CD4-positive, alpha-beta memory T cell (primary cell): Measurements from ENCODE around the gene FGF19. TPM values are rescaled to one million over a fixed set of nuclear protein-coding genes. Genes with fewer than 3 reads are reported as not detected.

ENCODE experiments used
- CTCF ChIA-PET: fragments of 350-600 bp; sonication (Branson Sonifier 250); formaldehyde crosslinking; loops from one replicate; lab custom pipeline; 2021; ENCODE audit warnings: inconsistent platforms; ENCODE audit not compliant: partially characterized antibody; lab: Charles Lee
- POLR2A ChIA-PET: fragments of 350-600 bp; sonication (Branson Sonifier 250); formaldehyde crosslinking; loops from one replicate; lab custom pipeline; 2021; ENCODE audit not compliant: partially characterized antibody; lab: Charles Lee
- DNase-seq, 5 donors: peaks; one replicate each; pipeline versions ENCODE4 v3.0.0 to v3.0.0-alpha.2; 2020 to 2022; ENCODE audit warnings: mixed read lengths in 1 of 5
- H3K27ac ChIP-seq: one replicate; pipeline ENCODE4 v1.7.0; 2013; ENCODE audit warnings: low read depth, low read length
- H3K27me3 ChIP-seq: 2 replicates; pipeline ENCODE4 v1.7.0; 2013; ENCODE audit warnings: mild to moderate bottlenecking, low read length, moderate library complexity; ENCODE audit not compliant: insufficient read depth
- H3K36me3 ChIP-seq: 2 replicates; pipeline ENCODE4 v1.7.0; 2013; ENCODE audit warnings: mild to moderate bottlenecking, low read length, moderate library complexity; ENCODE audit not compliant: insufficient read depth
- H3K4me1 ChIP-seq: 2 replicates; pipeline ENCODE4 v1.7.0; 2013; ENCODE audit warnings: mild to moderate bottlenecking, low read length, moderate library complexity; ENCODE audit not compliant: insufficient read depth
- H3K4me3 ChIP-seq, 2 donors: one replicate each; pipeline ENCODE4 v1.7.0; 2013; ENCODE audit warnings: low read length in 2 of 2, mild to moderate bottlenecking in 1 of 2
- H3K9me3 ChIP-seq, 2 donors: one replicate each; pipeline ENCODE4 v1.7.0; 2013; ENCODE audit warnings: low read length in 2 of 2, control low read depth in 1 of 2; ENCODE audit not compliant: control insufficient read depth in 1 of 2
- H3K27ac Mint-ChIP-seq, 7 donors: one replicate each; pipeline ENCODE4 v1.8.0; 2020 to 2021; ENCODE audit warnings: mixed read lengths in 7 of 7, mild to moderate bottlenecking in 6 of 7, inconsistent platforms in 3 of 7, moderate library complexity in 3 of 7
- H3K27me3 Mint-ChIP-seq, 2 donors: one replicate each; pipeline ENCODE4 v1.8.0; 2020 to 2021; ENCODE audit warnings: mixed read lengths in 2 of 2
- H3K36me3 Mint-ChIP-seq, 2 donors: one replicate each; pipeline ENCODE4 v1.8.0; 2020 to 2021; ENCODE audit warnings: mixed read lengths in 2 of 2, inconsistent platforms in 1 of 2, mild to moderate bottlenecking in 1 of 2
- H3K4me1 Mint-ChIP-seq, 4 donors: one replicate each; pipeline ENCODE4 v1.8.0; 2020 to 2021; ENCODE audit warnings: mixed read lengths in 4 of 4, mild to moderate bottlenecking in 1 of 4
- H3K4me3 Mint-ChIP-seq, 8 donors: one replicate each; pipeline ENCODE4 v1.8.0; 2020 to 2021; ENCODE audit warnings: mixed read lengths in 8 of 8, mild to moderate bottlenecking in 7 of 8, moderate library complexity in 6 of 8, inconsistent platforms in 3 of 8
- H3K9me3 Mint-ChIP-seq, 8 donors: one replicate each; pipeline ENCODE4 v1.8.0; 2020 to 2021; ENCODE audit warnings: mixed read lengths in 8 of 8, mild to moderate bottlenecking in 5 of 8, inconsistent platforms in 3 of 8, moderate library complexity in 1 of 8
- intact Hi-C: fragments of 100-400 bp; cut with micrococcal nuclease; formaldehyde crosslinking; loops from one replicate; pipeline ENCODE4 v1.15.1; 2023
- polyA plus RNA-seq, 2 donors: library from polyadenylated mRNA; unstranded; fragments of 300-500 nt; fragmentation: Illumina TruSeq; gene quantifications; one replicate each; pipeline ENCODE4 v1.2.3, GENCODE V29; 2021
- total RNA-seq, 2 experiments: library from RNA; stranded (reverse); gene quantifications; one replicate each; pipeline ENCODE4 v1.2.3, GENCODE V29; 2021

Gene FGF19
- total and polyA plus RNA-seq, 4 experiments from 2014 or later, result not detected

GRCh38 chr11:69663326-69663725 lies 40.5 kb downstream of the FGF19 start:
- no peak for DNase-seq
- Mint-ChIP-seq H3K4me1 (peaks cover 0 to 1% (median under 1%) of the 10 kb centered on the region in 4 donors), H3K36me3 (peaks cover 23 to 43% of the 10 kb centered on the region in 2 donors), H3K4me3 (no peak overlapping the region), H3K9me3 (no peaks in the 10 kb centered on the region), H3K27ac (peak overlapping the region in 1 of 7 donors; percentile 17), H3K27me3 (no peaks in the 10 kb centered on the region)
- ChIA-PET CTCF (no interaction called here), POLR2A (no interaction called here)
- no peaks in the 10 kb centered on the region for H3K9me3 ChIP-seq
- no peaks in the 10 kb centered on the region for H3K4me1 ChIP-seq
- H3K27ac ChIP-seq, result no peak overlapping the region
- peaks cover 17% of the 10 kb centered on the region for H3K36me3 ChIP-seq
- intact Hi-C loops, result no loop called here
- H3K4me3 ChIP-seq, result no peak overlapping the region
- H3K27me3 ChIP-seq, result no peaks in the 10 kb centered on the region

DNA sequence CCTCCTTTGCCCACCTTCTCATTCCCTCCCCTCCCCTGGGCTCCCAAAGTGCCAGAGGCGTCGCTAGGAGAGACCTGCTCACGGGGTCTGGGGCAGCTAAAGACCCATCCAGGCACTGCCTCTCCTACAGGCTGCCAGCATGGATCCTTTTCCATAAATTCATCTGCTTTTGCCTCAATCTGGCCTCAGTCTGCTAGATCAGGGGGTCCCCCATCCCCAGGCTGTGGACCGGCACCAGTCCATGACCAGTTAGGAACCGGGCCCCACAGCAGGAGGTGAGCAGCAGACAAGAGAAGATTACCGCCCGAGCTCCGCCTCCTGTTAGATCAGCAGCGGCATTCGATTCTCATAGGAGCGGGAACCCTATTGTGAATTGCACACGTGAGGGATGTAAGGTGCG lies 41.0 kb downstream of the FGF19 start:
- H3K4me1 ChIP-seq, result no peaks in the 10 kb centered on the region
- H3K36me3 Mint-ChIP-seq, result peaks cover 21 to 39% of the 10 kb centered on the region in 2 donors
- H3K4me1 Mint-ChIP-seq, result peaks cover 0 to 1% (median under 1%) of the 10 kb centered on the region in 4 donors
- H3K27me3 ChIP-seq, result no peaks in the 10 kb centered on the region
- no peak overlapping the region for H3K4me3 ChIP-seq
- H3K27ac ChIP-seq, result no peak overlapping the region
- ChIA-PET POLR2A (no interaction called here), CTCF (interaction anchor here (1.2 kb wide), 1 partner anchor 8 kb away, joined by 5 read pairs; no protein-coding TSS in a partner anchor)
- peaks cover 17% of the 10 kb centered on the region for H3K36me3 ChIP-seq
- DNase-seq, result no peak
- H3K9me3 ChIP-seq, result no peaks in the 10 kb centered on the region
- intact Hi-C loops, result no loop called here
- no peak overlapping the region for H3K4me3 Mint-ChIP-seq
- H3K27ac Mint-ChIP-seq, result no peak overlapping the region
- H3K9me3 Mint-ChIP-seq, result no peaks in the 10 kb centered on the region
- H3K27me3 Mint-ChIP-seq, result no peaks in the 10 kb centered on the region

DNA sequence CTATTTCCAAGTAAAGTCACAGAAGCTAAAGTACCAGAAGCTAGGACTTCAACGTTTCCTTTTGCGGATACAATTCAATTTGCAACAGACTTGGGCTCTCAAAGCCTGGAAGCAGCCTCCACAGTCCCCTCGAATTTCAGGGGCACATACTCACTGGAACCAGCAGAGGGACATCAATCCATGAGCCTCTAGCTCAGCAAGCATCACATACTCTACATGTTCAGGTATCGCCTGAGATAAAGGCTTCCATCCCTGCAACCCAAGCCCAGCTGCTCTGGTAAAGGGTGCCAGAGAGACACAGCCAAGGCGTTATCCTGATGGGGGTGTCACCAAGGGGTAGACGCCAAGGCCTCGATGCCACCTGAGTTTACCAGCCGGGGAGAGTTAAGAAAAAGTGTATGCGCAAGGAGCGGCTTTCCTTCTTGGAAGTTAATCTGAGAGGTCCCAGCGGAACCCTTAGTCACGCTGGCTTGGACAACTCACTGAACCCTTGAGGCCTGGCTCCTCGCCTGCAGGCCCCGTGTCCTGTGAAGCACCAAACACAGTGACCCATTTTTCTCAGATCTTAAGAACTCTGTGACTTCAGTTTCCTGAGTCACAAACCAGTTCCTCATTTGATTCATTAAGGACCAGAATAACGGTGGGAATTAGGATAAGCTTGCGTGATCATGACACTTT lies 41.7 kb downstream of the FGF19 start:
- H3K36me3 ChIP-seq, result peaks cover 14% of the 10 kb centered on the region
- CTCF ChIA-PET, result interaction anchor here (1.2 kb wide), 1 partner anchor 9 kb away, joined by 5 read pairs; no protein-coding TSS in a partner anchor
- no peak for DNase-seq

DNA sequence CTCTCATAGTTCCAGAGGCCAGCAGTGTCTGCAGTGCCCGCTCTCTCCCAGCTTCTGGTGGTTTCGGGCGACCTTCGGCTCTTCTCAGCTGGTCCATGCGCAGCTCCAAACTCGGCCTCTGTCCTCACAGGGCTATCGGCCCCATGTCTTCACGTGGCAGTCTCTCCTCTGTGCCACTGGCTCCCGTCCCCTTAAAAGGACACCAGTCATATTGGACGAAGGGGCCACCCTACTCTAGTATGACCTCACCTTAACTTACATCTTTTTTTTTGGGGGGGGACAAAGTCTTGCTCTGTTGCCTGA lies 42.5 kb downstream of the FGF19 start:
- Histone ChIP-seq H3K4me3 (no peak overlapping the region), H3K36me3 (peaks cover 13% of the 10 kb centered on the region), H3K4me1 (no peaks in the 10 kb centered on the region), H3K27me3 (no peaks in the 10 kb centered on the region), H3K9me3 (no peaks in the 10 kb centered on the region), H3K27ac (no peak overlapping the region)
- H3K36me3 Mint-ChIP-seq, result peaks cover 14 to 30% of the 10 kb centered on the region in 2 donors
- no peak for DNase-seq
- ChIA-PET POLR2A (no interaction called here), CTCF (interaction anchor here (1.2 to 2.2 kb wide), 2 partner anchors 9 kb away, joined by 5 to 7 read pairs; no protein-coding TSS in a partner anchor)
- H3K27me3 Mint-ChIP-seq, result no peaks in the 10 kb centered on the region
- H3K4me3 Mint-ChIP-seq, result no peak overlapping the region
- no peaks in the 10 kb centered on the region for H3K9me3 Mint-ChIP-seq
- intact Hi-C loops, result no loop called here
- peaks cover 0 to 1% (median 0%) of the 10 kb centered on the region in 4 donors for H3K4me1 Mint-ChIP-seq
- no peak overlapping the region for H3K27ac Mint-ChIP-seq

More for the DNA sequence above, 41.7 kb downstream of the FGF19 start:
- no peaks in the 10 kb centered on the region for H3K27me3 ChIP-seq
- Mint-ChIP-seq H3K36me3 (peaks cover 15 to 33% of the 10 kb centered on the region in 2 donors), H3K27ac (peak overlapping the region in 1 of 7 donors; percentile 21), H3K27me3 (no peaks in the 10 kb centered on the region), H3K9me3 (no peaks in the 10 kb centered on the region), H3K4me3 (no peak overlapping the region), H3K4me1 (peaks cover 0 to 1% (median 0%) of the 10 kb centered on the region in 4 donors)
- H3K4me3 ChIP-seq, result no peak overlapping the region
- H3K4me1 ChIP-seq, result no peaks in the 10 kb centered on the region
- H3K27ac ChIP-seq, result no peak overlapping the region
- intact Hi-C loops, result no loop called here
- POLR2A ChIA-PET, result no interaction called here
- no peaks in the 10 kb centered on the region for H3K9me3 ChIP-seq

GRCh38 chr11:69660001-69660500 lies 43.8 kb downstream of the FGF19 start:
- peaks cover 12% of the 10 kb centered on the region for H3K36me3 ChIP-seq
- peaks cover 0 to 1% (median 0%) of the 10 kb centered on the region in 4 donors for H3K4me1 Mint-ChIP-seq
- no peaks in the 10 kb centered on the region for H3K9me3 Mint-ChIP-seq
- no peaks in the 10 kb centered on the region for H3K27me3 ChIP-seq
- intact Hi-C loops, result no loop called here
- H3K4me3 Mint-ChIP-seq, result no peak overlapping the region
- no peak overlapping the region for H3K27ac ChIP-seq
- no peaks in the 10 kb centered on the region for H3K4me1 ChIP-seq
- ChIA-PET POLR2A (interaction anchor here (0.9 kb wide), 1 partner anchor 15 kb away, joined by 4 read pairs; the partner anchor contains the start of gene LTO1), CTCF (interaction anchor here (2.2 kb wide), 1 partner anchor 10 kb away, joined by 7 read pairs; no protein-coding TSS in a partner anchor)
- H3K4me3 ChIP-seq, result no peak overlapping the region
- peaks cover 9 to 25% of the 10 kb centered on the region in 2 donors for H3K36me3 Mint-ChIP-seq
- no peak for DNase-seq
- H3K27me3 Mint-ChIP-seq, result no peaks in the 10 kb centered on the region
- no peaks in the 10 kb centered on the region for H3K9me3 ChIP-seq
- no peak overlapping the region for H3K27ac Mint-ChIP-seq

GRCh38 chr11:69659591-69659990 lies 44.2 kb downstream of the FGF19 start:
- DNase-seq, result no peak
- CTCF ChIA-PET, result interaction anchor here (2.2 kb wide), 1 partner anchor 10 kb away, joined by 7 read pairs; no protein-coding TSS in a partner anchor
- no peaks in the 10 kb centered on the region for H3K27me3 Mint-ChIP-seq
- H3K4me1 Mint-ChIP-seq, result peaks cover 0 to 1% (median 0%) of the 10 kb centered on the region in 4 donors
- no peak overlapping the region for H3K27ac Mint-ChIP-seq
- Histone ChIP-seq H3K27ac (no peak overlapping the region), H3K27me3 (no peaks in the 10 kb centered on the region), H3K36me3 (peaks cover 7% of the 10 kb centered on the region), H3K9me3 (no peaks in the 10 kb centered on the region), H3K4me1 (no peaks in the 10 kb centered on the region), H3K4me3 (no peak overlapping the region)
- intact Hi-C loops, result no loop called here
- H3K9me3 Mint-ChIP-seq, result no peaks in the 10 kb centered on the region
- H3K36me3 Mint-ChIP-seq, result peaks cover 5 to 21% of the 10 kb centered on the region in 2 donors
- no peak overlapping the region for H3K4me3 Mint-ChIP-seq
- POLR2A ChIA-PET, result interaction anchor here (0.9 kb wide), 1 partner anchor 16 kb away, joined by 4 read pairs; the partner anchor contains the start of gene LTO1
